Erythroblast (primary cell): ENCODE results near the gene BSDC1.

Source experiments
- GATA1 ChIP-seq: IDR thresholded peaks from 2 replicates; pipeline ENCODE4 v1.6.1; 2011; ENCODE audit warnings: low read depth, mild to moderate bottlenecking, control low read depth, low read length, moderate library complexity
- POLR2A ChIP-seq: IDR thresholded peaks from 2 replicates; pipeline ENCODE4 v1.6.1; 2011; ENCODE audit warnings: mild to moderate bottlenecking, low read length

DNA sequence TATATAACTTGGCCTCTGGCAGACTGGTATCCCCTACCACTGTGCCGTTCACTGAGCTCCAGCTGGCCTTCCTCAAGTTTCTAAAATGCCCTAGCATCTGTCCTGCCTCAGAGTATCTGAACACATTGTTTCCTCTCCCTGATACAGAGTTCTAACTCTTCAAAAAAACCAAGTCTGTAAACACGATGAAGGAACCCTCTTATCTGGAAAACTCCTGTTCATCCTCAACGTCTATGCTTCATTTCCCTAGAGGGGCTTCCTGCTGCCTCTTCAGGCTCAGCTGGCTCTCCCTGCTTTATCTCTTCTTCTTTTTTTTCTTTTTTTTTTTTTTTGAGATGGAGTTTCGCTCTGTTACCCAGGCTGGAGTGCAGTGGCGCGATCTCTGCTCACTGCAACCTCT lies 5.6 kb downstream of the BSDC1 start:
- TF ChIP-seq POLR2A (no peak), GATA1 (no peak)
